Stimulated activated CD4-positive, alpha-beta T cell treated with anti-CD3 and anti-CD28 coated beads, Interleukin-4, amount 100 ng/mL, for 24 hours (primary cell): ENCODE data around the gene PPP1CA.

Experiments
- DNase-seq: peaks from one replicate; pipeline ENCODE4 v3.0.0-alpha.2; 2020

Gene PPP1CA

GRCh38 chr11:67366961-67367760 is 34.5 kb downstream of the PPP1CA start:
- no peak for DNase-seq

- DNase-seq, result no peak
Observed at GRCh38 chr11:67366546-67366945, 35.1 kb downstream of the PPP1CA start.

GRCh38 chr11:67365736-67366444 is 35.8 kb downstream of the PPP1CA start:
- no peak for DNase-seq

DNA sequence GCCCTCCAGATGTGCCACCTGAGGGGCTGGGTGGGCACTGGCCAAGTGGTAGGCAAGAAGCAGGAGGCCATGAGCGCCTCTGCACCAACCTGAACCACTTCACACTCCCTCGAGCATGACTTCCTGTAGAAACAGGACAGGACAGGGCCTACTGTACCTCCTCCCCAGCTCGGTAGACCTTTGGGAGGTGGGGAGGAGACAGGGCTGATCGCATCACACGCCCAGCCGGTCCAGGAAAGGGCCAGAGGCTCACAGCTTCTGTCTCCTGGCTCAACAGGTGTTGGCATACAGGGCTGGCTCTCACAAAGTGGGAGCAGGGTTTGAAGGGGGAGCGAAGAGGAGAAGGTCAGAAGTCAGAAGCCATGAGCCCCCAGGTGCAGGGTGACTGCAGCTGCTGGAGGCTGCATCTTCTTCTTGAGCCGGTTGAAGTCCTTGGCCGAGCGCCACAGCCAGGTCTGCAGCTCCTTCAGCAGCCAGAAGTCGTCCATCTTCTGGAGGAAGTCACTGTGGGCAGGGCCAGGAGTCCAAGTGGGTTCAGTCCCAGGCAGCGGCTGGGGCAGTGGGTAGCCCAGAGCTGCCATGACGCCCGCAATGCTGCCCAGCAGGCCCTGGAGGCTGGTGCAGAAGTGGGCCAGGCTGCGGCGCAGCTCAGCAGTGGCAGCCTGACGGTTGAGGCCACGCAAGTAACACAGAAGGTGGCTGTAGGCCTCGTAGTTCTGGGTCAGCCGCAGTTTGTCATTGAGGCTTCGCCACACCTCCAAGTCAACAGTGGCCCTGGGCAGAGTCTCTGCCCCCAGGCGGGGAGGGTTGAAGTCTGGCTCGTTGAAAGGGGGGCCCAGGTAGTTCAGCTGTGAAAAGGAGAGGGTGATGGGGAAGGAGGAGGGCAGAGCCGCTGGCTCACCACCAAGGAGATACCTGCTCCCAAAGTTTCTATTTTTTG is 36.6 kb downstream of the PPP1CA start:
- DNase-seq, result no peak

- no peak for DNase-seq
Observed at GRCh38 chr11:67364169-67364568, 37.5 kb downstream of the PPP1CA start.

GRCh38 chr11:67357831-67358670 is 43.6 kb downstream of the PPP1CA start:
- DNase-seq, result no peak

DNA sequence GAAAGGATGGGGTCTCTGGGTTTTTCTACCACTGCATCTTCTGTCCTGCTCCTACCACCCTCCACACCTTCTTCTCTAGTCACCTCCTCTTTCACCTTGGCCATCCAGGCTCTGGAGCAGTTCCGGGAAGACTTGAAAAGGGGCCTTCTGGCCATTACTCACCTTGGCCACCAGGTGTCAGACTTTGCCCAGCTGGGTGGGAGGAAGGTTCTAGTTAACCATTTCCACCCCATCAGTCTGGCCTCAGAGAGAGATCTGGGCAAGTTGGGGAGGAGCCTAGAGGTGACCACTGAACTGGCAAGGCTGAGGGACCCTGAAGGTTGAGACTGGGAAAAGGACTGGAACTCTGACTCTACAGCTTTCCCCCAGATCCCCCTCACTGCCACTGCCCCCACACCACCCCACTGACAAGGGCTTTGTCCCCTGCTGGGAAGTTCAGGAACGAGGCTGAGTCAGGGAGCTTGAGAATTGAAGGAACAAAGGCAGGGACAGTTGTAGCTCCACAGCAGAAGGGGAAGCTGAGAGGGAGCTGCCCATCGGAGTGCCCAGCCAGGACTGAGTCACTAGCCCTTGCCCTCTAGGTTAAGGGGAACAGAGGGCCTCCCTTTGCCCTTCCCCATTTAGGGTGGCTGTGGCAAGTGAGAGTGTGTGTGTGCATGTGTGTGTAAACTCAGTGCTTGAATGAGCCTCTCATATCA is 44.6 kb downstream of the PPP1CA start:
- peak; percentile 77 for DNase-seq

DNA sequence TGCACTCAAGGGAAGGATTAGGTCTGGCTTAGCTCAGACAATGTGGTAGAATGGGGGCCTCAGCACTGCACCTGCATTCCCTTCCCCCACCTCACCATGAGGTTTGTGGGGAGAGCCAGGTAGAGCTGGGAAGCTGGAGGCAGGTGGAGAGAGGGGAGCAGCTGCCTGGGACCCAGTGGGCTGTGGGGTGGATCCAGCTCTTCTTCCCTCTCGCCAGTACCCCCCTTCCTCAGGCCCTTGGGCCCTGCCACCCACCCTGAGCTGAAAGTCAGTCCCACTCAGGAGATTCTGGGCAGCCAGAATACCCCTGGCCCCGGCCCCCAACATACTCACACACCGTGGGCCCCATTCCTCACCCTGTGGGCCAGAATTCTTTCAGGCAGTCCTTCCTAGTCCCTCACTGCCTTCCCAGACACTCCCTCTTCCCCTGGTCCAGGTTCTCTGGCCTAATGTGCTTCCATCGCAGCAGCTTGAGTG is 45.2 kb downstream of the PPP1CA start:
- no peak for DNase-seq

DNA sequence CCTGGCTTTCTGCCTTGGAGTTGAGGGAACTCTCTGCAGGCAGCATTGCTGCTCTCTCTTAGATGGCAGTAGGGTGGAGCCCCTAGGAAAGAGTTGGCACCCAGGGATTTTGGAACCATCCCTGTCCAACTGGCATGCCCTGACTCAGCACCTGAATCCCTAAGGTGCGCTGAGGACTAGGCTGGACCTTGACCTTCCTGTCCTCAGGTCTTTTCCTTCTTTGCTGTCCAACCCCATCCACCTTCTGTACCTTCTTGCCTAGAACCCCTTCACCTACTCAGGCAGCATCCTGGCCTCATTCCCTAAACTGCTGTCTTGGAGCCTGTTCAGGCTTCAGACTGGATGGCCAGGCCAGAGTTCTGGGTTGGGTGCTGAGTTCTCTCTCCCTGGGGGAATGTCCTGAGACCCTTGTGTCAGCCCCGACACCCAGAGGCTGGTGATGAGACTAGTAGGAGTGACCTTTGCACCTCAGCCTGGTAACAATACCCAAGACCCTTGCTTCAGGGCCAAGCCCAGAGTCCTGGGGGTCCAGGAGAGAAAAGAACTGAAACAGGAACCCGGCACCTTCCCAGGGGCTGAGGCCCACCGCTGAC is 45.8 kb downstream of the PPP1CA start:
- DNase-seq, result no peak

GRCh38 chr11:67355023-67355793 is 46.5 kb downstream of the PPP1CA start:
- no peak for DNase-seq

- no peak for DNase-seq
Observed at GRCh38 chr11:67354075-67355022, 47.3 kb downstream of the PPP1CA start.

GRCh38 chr11:67353317-67354074 is 48.2 kb downstream of the PPP1CA start, which contains the start of gene POLD4:
TSS of gene POLD4 (minus strand) at chr11:67353546. CDS start at chr11:67353399, 147 bp downstream.
- peak; percentile 96 for DNase-seq

GRCh38 chr11:67352546-67353316 is 48.9 kb downstream of the PPP1CA start:
- no peak for DNase-seq

DNA sequence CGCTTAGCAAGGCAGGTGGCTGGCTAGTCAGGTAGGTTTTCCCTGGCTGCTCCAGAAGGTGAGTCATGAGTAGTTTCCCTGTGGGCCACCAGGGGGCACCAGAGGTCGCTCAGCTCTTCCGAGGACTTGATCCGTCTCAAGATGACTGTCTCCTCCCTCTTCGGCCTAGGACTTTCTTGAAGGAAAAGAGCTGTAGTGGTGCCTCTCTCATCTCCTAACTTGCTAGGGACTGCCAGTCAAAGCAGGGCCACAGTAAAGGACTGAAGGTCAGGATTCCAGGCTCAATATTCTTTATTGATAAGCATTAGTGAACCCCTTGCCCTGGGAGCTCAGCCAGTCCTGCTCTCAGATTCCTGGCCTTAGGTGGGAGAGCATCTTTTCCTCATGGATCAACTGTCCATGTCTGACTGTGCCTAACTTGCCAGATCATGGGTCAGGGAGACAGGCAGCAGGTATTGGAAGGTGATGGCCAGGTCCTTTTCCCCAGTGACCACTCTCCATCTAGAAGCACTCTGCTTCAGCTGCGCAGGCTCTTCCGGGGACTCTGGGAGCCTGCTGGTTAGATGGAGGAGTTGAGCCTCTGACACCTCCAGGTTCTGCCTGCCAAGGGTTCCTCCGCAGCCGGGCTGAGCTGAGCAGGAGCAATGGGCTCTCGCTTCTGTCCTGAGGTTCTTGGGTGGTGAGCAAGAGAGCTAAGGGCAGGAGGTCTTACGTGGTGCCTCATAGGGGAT is 50.2 kb downstream of the PPP1CA start:
- peak; percentile 63 for DNase-seq

DNA sequence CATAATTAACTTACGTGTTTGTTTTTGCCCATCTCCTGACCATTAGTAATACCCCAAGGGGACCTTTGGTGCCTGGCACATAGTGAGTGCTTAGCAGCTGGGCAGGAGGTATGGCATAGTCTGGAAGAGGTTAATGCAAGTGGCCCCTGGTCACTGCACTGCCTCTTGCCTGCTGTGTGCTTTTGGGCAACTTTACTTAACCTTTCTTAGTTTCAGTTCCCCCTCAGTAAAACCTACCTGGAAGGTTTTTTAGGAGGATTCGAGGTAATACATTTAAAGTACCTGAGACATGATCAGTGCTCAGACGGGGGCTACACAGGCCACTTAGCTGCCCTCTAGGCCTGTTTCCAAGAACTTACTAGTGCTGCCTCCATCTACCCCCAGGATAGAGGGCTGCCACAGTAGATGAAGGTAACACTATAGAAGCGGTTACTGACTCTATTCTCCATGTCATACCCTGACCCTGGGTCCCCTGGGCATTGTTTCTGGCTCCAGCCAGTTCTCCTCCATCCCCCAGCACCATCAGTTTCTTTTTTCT is 51.7 kb downstream of the PPP1CA start:
- DNase-seq, result no peak

DNA sequence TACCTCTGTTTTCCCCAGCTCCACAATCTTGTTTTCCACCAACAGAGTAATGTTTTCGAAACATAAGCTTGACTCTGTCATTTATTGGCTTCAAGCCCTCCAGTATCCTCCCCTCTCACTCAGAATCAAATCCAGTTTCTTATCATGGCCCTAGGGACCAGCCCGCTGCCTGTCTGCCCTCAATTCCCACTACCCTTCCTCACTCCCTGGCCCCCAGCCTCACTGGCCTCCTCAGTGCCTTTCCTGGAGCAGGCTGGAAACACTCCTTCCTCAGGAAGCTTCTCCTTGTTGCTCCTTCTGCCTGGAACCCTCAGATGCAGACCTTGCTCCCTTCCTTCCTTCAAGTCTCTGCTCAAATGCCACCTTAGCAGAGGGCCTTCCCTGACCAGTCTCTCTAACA is 52.2 kb downstream of the PPP1CA start:
- DNase-seq, result no peak
